DMS 273 treated with DMSO at 0.1 percent for 48 hours (cell line): ENCODE results near the gene PSG1.
"Not testable (repeated sequence)": the region's sequence is repeated elsewhere in the genome, so short reads cannot be mapped to it uniquely, and the experiment has no call there.

Source experiments
- DNase-seq: peaks from one replicate; lab custom pipeline; 2025; lab: John Stamatoyannopoulos, UW

PSG1 gene

GRCh38 chr19:42819960-42820650 is 59.4 kb downstream of the PSG1 start:
- DNase-seq: not testable (repeated sequence)

GRCh38 chr19:42816894-42817293 is 62.6 kb downstream of the PSG1 start:
- DNase-seq: no peak
